GM19023 (cell line): Measurements from ENCODE around the gene TPMT.
A peak's percentile ranks its signal among the peaks of the same experiment; 100 is the strongest.
"Not testable (repeated sequence)": the region's sequence is repeated elsewhere in the genome, so short reads cannot be mapped to it uniquely, and the experiment has no call there.

Experiments used
- ATAC-seq: cut with Tn5 transposase; IDR thresholded peaks from one replicate; pipeline ENCODE4 v1.9.1; 2021; ENCODE audit warnings: mild to moderate bottlenecking, moderate library complexity; ENCODE audit not compliant: unreplicated experiment

The TPMT gene

DNA sequence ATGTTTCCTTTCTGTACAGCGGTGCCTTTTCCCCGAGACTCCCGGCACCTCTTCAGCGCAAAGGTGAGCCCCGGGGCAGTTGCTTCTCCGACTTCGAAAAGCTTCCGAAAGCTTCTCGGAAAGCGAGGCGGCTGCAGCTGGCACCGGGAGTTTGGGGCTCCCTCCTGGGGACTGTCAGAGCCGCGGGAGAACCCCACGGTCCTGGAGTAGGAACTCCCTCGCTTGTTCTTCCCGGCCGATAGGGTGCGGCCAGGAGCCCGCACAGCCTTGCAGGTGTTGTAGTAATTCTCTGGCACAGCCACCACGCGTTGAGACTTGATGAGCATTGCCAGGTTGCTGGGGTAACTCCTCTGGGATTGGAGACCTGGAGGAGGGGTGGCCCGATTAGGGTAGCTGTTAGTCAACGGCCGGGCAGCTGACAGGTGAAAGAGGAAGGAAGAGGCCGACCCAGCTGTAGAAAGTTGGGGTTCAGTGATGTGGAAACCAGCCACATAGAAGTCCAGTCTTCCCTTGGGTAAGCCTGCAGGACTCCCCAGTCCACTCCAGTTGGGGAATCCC, 1.1 kb upstream of the TPMT start:
- ATAC-seq = peak; percentile 19

DNA sequence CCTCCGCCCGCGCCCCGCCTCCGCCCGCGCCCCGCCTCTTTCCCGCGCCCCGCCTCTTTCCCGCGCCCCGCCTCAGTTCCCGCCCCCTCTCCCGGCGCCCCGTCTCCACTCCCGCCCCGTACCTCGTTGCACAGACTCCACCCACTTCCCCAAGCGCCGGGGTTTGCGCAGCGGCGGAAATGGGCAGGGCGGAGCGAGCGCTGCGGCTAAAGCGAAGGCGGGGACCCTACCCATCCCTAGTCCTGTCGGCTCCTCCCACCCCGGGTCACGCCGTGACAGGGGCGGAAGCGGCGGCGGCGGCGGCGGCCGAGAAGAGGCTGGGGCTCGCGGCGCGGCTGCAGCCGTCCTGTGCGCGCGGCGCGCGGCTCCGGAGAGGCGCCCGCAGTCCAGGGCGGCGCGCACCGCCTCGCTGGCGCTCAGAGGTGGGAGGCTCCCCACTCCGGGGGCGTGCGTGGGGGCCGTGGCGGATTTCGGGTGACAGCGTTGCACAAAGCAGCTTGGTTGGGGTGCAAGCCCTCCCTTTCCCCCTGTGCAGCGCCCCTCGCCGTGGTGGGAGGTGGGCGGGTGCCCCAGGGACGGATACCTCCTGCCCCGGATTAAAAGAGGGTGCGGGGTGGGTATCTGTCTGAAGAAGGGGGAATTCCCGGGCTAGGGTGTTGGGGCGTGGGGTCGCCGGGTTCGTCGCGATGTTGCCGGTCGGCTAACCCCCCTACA, 430 bp upstream of the TPMT start, which contains the start of gene KDM1B:
KDM1B (plus strand) TSS at position 273 of the 714 bp plus-strand sequence. CDS start 4,474 bp downstream, outside the sequence.
- ATAC-seq = peak; percentile 87

DNA sequence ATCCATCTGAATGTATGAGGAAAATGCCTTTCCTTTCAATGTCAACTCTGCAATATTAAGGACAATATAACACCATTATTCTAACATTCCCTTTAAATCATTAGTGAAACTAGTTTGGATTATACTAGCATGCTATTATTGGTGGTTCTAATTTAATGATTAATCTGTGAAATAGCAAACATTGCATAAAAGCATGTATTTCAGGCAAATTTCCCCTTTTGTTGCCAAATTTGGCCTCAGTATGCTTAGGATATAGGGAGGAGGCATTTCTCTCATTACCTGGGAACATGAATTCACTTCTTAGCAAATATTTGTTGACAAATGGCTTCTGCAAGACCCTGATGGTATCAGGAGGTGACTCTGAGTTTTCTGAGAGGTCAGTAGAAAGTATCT, 1.6 kb downstream of the TPMT start:
- ATAC-seq = no peak

DNA sequence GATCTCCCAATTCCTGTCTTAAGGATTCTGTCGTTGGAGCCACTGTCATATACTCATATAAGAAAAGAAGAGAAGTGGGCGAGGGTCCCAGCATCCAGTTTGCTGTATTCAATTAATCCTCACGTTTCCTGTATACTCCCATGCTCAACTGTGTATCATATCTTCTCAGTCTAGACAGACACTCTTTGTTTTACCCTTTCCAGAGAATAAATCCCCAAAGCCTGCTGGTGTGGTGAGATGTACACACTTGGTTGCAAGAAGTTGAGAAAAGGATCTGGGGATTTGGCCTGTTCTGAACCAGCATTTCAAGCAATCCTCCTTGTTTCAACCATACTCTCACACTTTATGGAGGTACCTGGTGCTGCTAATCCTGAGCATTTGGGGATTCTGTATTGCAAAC, 3.1 kb downstream of the TPMT start:
- no peak for ATAC-seq

DNA sequence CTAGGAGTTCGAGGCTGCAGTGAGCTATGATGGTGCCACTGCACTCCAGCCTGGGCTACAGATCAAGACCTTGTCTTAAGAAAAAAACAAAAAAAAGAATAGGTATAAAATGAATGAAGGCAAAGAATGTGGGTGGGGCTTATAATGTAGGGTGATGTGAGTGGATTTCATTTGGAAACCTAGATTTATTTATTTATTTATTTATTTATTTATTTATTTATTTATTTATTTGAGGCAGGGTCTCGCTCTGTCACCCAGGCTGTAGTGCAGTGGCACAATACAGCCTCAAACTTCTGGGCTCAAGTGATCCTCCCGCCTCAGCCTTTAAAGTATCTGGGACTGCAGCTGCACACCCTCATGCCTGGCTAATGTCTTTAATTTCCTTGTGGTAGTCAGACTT, 3.5 kb downstream of the TPMT start:
- not testable (repeated sequence) for ATAC-seq

DNA sequence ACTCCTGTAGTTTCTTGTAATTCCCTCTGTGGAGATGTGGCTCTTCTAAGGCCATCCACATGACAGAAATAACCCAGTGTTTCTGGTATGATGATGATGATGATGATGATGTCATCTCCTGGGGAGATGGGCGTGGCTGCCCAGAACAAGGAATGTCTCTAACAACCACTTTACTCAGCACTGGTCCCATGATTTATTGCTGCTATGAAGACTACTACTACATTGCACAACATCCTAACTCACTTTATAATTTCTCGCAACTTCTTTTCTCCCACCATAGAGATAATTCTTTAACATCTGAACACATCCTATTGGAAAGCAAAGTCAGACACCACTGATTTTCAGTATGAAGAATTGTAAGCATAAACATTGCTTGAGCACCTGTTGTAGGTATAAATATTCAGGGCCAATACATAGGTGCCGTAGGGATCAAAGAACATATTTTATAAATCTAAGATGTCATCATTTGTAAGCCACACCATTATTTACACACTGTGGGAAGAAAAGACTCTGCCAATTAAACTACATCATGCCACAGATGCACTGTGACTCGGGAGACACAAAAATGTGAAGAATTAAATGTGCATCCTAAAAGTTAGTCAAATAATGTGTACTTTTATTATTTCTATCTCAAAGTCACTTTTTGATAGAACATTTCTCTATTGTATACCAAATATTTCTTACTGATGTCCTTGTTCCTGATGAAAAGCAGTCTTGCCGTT, 6.4 kb downstream of the TPMT start:
- no peak for ATAC-seq

DNA sequence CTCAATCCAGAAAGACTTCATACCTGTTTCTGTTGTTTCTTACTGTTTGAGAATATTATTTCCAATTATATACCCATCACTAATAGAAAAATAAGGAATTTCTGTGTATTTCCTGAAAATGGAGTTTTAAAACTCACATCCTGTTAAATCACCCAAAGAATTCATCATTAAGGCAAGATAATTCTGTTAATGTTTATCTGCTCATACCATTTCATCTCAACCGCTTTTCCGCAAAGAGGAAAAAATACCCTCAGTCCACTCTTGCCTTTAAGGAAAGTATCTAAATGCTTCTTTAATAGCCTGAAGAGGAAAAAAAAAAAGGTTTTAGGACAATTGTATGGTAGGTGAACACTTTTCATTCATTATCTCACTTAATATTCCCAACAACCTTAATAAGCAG, 7.3 kb downstream of the TPMT start:
- no peak for ATAC-seq

DNA sequence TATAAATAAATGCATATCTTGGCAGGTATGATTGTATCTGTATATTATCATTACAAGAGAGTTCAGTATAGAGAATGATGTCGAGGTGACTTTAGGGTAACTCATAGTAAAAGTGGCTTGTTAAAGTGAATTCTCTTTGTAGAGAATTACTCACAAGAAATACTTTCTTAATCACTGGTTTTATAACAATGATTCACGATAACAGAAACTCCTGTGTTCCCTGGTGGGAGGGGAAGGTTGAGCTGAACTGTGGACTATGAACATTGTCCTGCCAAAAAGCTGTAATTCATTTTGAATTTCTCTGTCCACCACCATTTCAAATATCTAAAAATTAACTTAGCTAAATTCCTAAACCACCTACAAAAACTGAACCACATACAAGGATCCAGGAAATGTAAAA, 7.7 kb downstream of the TPMT start:
- no peak for ATAC-seq

DNA sequence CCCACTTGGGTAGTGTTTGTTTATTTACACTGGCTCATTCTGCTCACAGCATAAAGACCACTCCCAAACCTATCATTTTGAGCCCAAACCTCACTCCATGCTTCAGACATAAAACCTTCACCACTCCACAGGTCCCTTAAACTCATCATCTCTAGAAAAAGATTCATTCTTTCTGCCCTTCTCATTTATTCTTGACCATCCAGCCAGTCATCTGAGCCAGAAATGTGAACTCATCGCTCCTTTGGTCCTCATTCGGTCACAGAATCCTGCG, 12.4 kb downstream of the TPMT start:
- ATAC-seq = no peak

DNA sequence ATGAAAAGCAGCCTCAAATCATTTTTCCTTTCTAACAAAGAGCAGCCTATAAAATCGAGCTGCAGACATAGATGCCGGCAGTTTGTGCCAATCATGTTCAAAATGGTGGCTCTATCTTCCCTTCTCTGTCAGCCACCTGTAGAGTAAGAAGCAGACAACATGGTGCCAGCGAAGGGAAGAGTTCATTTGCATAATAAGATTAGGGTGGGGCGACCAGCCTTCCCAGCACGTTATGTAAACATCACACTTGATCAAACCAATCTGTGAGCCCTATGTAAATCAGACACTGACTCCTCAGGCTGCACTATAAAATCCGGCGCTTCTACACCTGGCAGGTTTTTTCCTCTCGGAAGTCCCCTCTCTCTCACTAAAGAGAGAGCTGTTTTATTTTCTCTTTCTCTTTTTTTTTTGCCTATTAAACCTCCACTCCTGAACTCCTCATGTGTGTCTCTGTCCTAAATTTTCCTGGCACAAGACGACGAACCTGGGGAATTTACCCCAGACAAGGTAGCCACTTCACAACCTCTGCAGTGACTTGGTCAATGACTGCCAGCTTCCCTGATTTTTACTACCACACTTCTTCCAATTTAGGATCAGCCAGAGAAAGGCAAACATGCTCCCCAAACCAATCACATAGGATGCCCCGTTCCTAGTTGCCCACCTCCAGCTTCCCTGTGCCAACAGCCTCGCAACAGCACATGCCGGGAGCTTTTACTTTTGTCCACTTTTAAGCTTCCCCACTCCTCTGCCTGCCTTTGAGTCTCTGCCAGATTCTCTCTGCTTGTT, 12.9 kb downstream of the TPMT start:
- no peak for ATAC-seq

DNA sequence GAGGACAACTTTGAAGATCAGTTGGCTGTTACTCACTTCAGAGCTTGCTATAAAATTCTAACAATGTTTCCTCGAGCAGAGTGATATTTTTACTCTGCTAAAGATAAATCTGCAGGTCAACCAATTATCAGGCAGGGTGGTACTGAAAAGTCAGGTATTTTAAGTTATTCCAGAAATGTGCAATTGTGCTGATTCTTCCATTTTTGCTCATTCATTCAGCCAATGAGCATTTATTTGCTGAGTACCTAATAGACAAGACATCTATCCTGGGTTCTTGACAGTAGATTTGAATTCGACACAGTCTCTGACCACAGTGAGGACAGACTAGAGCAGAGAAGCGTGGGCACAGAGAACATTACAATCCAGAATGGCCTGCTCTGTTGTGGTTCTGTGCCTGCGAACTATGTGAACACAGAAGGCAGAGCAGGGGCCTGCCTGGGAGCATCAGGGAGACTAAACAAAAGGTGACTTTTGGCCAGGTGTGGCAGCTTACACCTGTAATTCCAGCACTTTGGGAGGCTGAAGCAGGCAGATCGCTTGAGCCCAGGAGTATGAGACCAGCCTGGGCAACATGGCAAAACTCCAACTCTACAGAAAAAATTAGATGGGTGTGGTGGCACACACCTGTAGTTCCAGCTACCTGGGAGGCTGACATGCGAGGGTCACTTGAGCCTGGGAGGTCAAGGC, 14.8 kb downstream of the TPMT start:
- ATAC-seq = no peak

DNA sequence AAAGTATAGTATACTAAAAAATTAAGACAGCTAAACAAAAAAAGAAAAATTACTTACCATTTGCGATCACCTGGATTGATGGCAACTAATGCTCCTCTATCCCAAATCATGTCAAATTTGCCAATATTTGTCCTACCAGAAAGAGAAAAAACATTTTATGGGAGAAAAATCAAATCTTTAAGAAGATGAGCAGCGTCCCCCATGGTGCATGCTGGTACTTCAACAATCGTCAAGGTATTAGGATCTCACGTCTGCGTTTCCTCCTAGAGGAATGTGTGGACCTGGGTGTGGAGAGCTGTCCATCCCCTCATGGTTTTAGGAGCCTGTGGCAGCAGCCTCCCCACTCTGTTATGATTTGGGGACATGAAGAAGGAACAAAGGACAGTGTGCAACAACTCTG, 16.0 kb downstream of the TPMT start:
- ATAC-seq = no peak

DNA sequence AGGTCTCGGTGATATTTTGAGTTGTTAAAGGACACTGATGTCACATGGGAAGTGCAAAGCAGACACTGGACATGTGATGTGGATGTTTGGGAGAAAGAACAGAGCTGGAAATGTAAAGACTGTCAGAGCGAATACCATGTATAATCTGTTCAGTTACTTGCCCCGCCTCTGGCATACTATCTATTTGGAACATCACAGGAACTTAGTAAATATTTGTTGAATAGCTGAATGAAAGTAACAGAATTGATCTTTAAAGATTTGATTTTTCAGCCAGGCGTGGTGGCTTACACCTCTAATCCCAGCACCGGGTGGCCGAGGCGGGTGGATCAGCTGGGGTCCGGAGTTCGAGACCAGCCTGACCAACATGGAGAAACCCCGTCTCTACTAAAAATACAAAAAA, 18.6 kb downstream of the TPMT start:
- no peak for ATAC-seq

DNA sequence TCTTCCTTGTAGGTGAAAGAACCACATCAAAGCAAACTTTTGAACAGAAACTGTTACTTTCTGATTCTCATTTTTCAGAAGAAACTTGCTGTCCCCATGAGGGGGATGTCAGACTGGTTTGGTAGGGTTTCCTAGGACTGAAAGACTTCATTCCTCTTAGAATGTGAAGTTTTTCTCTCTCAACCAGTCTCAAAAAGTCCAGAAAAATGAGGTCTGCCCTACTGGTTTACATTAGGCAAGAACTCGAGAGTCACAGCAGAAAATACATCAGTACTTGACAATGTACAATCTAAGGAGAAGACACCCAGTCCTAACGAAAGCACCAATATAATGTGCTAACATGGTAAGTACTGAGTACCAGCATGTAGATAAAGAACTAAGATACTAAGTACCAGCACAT, 19.7 kb downstream of the TPMT start:
- no peak for ATAC-seq

DNA sequence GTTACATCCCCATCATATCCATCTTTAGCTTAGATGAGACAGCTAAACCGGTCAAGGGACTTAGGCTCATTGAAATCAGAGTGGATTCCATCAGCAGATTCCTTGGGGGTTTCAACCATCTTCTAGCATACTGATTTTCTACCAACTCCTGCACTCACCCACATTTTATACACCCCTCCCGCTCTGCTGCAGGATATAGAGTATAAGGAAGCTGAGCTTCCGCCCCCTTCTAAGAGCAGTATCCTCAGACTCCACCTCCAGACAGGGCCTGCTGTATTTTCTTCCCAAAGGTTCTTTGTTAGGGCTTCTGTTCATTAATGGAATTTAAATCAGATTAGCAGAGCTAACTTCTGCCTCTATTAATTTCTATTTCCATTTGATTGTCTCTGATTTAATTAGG, 22.5 kb downstream of the TPMT start:
- ATAC-seq = no peak

DNA sequence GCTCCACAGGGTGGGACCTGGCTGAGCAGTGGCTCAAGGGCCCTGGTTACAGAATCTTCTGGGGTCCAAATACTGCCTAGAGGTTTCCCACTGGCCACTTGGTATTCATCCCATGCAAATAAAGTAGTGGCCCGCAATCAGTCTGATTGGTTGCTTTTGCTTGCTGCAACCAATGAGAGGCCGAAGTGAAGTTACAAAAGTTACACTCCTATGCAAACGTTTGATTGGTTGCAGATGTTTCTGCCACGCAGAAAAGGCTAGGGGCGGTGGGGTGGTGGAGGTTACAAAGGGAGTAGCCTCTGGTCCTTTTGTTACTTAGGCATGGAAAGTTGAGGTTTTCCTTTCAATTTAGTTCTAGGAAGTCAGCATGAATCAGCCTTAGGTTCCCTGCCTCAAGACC, 28.8 kb downstream of the TPMT start:
- ATAC-seq = no peak

DNA sequence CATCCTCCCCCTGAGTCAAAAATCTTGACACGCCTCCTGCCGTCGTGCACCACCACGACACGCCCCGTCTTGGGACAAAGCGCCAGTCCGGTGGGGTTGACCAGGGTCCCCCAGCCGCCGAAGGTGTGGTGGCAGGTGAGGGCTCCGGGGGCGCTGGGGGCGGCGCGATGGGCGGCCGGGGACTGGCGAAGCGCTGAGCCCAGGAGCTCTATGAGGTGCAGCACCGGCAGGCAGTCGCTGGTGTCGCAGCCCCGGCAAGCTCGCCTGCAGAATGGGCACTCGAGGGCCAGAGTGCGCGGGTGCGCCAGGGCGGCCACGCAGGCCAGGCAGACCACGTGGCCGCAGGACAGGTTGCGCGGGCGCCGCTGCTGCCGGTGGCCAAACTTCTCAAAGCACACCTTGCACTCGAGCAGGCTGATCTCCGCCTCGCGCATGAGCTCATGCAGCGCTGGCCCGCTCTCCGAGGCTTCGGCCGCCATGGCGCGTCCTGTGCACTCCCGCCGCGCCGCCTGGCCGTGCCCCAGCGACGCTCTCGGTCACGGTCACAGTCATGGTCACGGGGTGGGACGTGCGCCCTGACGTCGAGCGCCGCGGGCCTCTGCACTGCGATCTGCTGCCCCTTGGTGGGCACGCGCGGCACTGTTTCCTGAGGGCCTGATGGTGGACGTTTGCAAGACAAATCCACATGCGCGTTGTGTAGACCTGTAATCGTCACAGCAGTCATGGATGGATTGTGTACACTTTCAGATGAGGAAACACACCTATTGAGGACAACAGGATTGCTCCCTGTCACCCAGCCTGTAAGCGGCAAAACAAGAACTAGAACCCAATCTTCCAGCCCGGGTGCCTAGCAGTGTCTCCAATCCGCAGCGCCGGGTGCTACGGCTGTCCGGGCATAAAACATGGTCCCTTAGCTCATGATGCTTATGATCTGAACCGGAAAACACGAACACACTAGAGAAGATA, 32.5 kb downstream of the TPMT start, which contains the start of gene NHLRC1:
NHLRC1 (minus strand) TSS at position 550 of the 966 bp plus-strand sequence; CDS start at position 479, 71 bp downstream.
- ATAC-seq = peak; percentile 99

DNA sequence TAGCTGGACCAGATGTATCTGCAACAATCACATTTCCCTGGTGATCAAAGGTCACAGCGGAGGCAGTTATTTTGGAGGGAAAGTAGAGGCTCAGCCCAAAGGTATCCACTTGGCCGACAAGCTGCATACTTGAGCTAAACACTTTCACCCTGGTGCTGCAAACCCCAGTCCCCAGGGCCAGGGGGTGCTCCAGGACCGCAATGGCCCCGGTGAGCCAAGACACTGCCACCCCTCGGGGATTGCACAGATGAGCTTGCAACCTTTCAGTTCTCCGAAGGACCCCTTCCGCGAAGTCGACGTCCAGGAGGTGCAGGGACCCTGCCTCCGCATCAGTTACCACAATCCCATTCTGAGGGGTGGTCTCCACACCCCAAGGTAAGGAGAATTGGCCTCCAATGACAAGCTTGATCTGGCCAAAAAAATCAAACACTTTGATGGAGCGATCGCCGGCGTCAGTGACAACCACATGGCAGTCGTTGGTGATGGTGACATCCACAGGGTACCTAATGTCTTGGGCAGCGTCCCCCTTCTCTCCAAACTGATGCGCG, 33.2 kb downstream of the TPMT start:
- no peak for ATAC-seq

DNA sequence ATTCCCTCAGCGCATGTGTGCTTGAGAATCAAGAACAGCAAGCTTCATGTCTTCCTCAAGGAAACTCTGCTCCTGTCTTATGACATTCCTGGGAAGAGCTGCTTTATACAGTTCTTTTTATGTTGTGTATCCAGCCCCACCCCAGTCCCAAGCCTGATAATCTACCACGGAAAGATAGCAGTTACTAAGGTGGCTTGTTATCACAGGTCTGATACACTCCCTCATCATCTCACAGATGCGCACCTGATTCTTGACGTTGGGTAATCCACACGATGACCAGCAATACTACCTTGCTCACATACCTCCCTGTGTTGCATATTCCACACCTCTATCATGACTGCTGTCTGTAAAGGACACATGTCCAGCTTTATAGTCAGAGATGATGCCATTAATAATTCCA, 35.6 kb downstream of the TPMT start:
- no peak for ATAC-seq

DNA sequence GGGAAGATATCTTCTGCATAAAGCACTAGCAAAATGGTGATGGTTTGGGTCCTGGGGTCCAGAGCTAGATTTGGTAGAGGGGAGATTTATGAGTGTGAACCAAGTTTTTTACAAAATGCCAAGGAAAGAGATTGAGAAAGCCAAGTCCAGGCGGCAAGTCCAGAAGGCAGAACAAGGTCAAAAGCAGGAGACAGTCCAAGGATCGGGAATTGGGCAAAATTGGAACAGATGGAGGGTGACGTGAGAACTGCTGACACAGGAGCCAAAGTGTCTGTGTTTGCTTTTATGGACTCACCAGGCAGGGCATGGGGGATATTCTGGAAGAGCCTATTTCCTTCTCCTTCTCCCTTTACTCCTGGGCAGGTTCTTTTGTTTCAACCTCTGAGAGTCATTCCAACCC, 36.5 kb downstream of the TPMT start:
- ATAC-seq = no peak
